Gastroesophageal sphincter (tissue), 4 donors: Measurements from ENCODE around the gene GATA6. TPM values are rescaled to one million over a fixed set of nuclear protein-coding genes. Genes with fewer than 3 reads are reported as not detected.

Experiments
- ATAC-seq: fragments of 150-250 bp; one replicate; pipeline ENCODE4 v1.9.1; 2016; ENCODE audit warnings: mild to moderate bottlenecking, moderate library complexity
- H3K27ac ChIP-seq, 4 donors: fragments of 200-600 bp; sonication (generic) in 3 of 4; 1 replicate in 3 of 4; 2 replicates in 1 of 4; pipeline ENCODE4 v1.5.1; 2016 to 2019
- H3K27me3 ChIP-seq: fragments of 200-600 bp; sonication (generic); one replicate; pipeline ENCODE4 v1.5.1; 2019
- H3K36me3 ChIP-seq, 2 donors: fragments of 200-600 bp; sonication (generic); one replicate each; pipeline ENCODE4 v1.5.1; 2019; ENCODE audit warnings: control low read depth in 1 of 2
- H3K4me1 ChIP-seq, 3 donors: fragments of 200-600 bp; sonication (generic); 1 replicate in 2 of 3; 2 replicates in 1 of 3; pipeline ENCODE4 v1.5.1; 2016 to 2019; ENCODE audit warnings: control low read depth in 2 of 3
- H3K4me3 ChIP-seq, 2 donors: fragments of 200-600 bp; sonication (generic); one replicate each; pipeline ENCODE4 v1.5.1; 2019; ENCODE audit warnings: mild to moderate bottlenecking in 1 of 2, moderate library complexity in 1 of 2
- H3K9me3 ChIP-seq, 3 donors: fragments of 200-600 bp; sonication (generic); one replicate each; pipeline ENCODE4 v1.5.1; 2017 to 2019; ENCODE audit warnings: control low read depth in 2 of 3
- EP300 ChIP-seq: sonication (generic); formaldehyde crosslinking; IDR thresholded peaks from one replicate; pipeline ENCODE4 v1.6.1; 2017; ENCODE audit warnings: antibody characterized with exemption, mild to moderate bottlenecking
- POLR2A ChIP-seq, 2 donors: fragments of 450-650 bp; IDR thresholded peaks; one replicate each; pipeline ENCODE4 v1.6.1; 2017; ENCODE audit warnings: antibody characterized with exemption in 2 of 2, mild to moderate bottlenecking in 2 of 2, moderate library complexity in 1 of 2
- POLR2AphosphoS5 ChIP-seq: sonication (generic); formaldehyde crosslinking; IDR thresholded peaks from one replicate; pipeline ENCODE4 v1.6.1; 2017; ENCODE audit warnings: antibody characterized with exemption
- WGBS, 2 donors: methylation state at CpG; one replicate each; pipeline ENCODE4 v1.1.5; 2018; ENCODE audit warnings: low coverage in 1 of 2; 5-methylcytosine and 5-hydroxymethylcytosine counted together
- total RNA-seq, 4 donors: library from RNA; depleted of rRNA; stranded (reverse); fragments of >200 nt; gene quantifications; one replicate each; pipeline ENCODE4 v1.1.0, GENCODE V29; 2016
- TF ChIP-seq, protein P1 (sequence below), 4 experiments: fragments of 200-600 bp in 2 of 4; fragments of 450-650 bp in 2 of 4; sonication (generic) in 1 of 4; IDR thresholded peaks; one replicate each; pipeline ENCODE4 v1.5.1; 2017 to 2019; ENCODE audit warnings: antibody characterized with exemption in 4 of 4, mild to moderate bottlenecking in 2 of 4, moderate library complexity in 2 of 4

The GATA6 gene
- total RNA-seq, 4 donors from 2014 or later = 7.5 to 12.4 (median 9.5) TPM

GRCh38 chr18:22228976-22229375 lies 59.6 kb downstream of the GATA6 start:
- Histone ChIP-seq H3K4me1 (no peaks in the 10 kb centered on the region), H3K27me3 (peaks cover 7% of the 10 kb centered on the region), H3K9me3 (no peaks in the 10 kb centered on the region), H3K4me3 (no peak overlapping the region), H3K36me3 (no peaks in the 10 kb centered on the region), H3K27ac (no peak overlapping the region)
- WGBS, 2 donors = 64 to 70% methylated on average over 2 of the region's 2 CpGs
- TF ChIP-seq, protein P1, sequence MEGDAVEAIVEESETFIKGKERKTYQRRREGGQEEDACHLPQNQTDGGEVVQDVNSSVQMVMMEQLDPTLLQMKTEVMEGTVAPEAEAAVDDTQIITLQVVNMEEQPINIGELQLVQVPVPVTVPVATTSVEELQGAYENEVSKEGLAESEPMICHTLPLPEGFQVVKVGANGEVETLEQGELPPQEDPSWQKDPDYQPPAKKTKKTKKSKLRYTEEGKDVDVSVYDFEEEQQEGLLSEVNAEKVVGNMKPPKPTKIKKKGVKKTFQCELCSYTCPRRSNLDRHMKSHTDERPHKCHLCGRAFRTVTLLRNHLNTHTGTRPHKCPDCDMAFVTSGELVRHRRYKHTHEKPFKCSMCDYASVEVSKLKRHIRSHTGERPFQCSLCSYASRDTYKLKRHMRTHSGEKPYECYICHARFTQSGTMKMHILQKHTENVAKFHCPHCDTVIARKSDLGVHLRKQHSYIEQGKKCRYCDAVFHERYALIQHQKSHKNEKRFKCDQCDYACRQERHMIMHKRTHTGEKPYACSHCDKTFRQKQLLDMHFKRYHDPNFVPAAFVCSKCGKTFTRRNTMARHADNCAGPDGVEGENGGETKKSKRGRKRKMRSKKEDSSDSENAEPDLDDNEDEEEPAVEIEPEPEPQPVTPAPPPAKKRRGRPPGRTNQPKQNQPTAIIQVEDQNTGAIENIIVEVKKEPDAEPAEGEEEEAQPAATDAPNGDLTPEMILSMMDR (IDR thresholded peaks at IDR 0.05) = no peak
- TF ChIP-seq POLR2AphosphoS5 (no peak), POLR2A (IDR thresholded peaks at IDR 0.05) (no peak), EP300 (no peak)
- ATAC-seq = no peak

- H3K27ac ChIP-seq = no peak overlapping the region
- H3K4me1 ChIP-seq = no peaks in the 10 kb centered on the region
- H3K4me3 ChIP-seq = no peak overlapping the region
- peaks cover 7% of the 10 kb centered on the region for H3K27me3 ChIP-seq
- no peaks in the 10 kb centered on the region for H3K36me3 ChIP-seq
- TF ChIP-seq POLR2AphosphoS5 (no peak), POLR2A (IDR thresholded peaks at IDR 0.05) (no peak), EP300 (no peak)
- TF ChIP-seq, protein P1 (IDR thresholded peaks at IDR 0.05) = no peak
- ATAC-seq = no peak
- no peaks in the 10 kb centered on the region for H3K9me3 ChIP-seq
- WGBS, 2 donors = 92 to 94% methylated on average over 5 to 6 of the region's 7 CpGs
These were observed 60.2 kb downstream of the GATA6 start for GRCh38 chr18:22229456-22230124.

- TF ChIP-seq POLR2AphosphoS5 = no peak
- TF ChIP-seq, protein P1 (IDR thresholded peaks at IDR 0.05) = no peak
- no peak for TF ChIP-seq POLR2A (IDR thresholded peaks at IDR 0.05)
- no peak for TF ChIP-seq EP300
- 79 to 80% methylated on average over 1 to 12 of the region's 12 CpGs for WGBS, 2 donors
- Histone ChIP-seq H3K27ac (no peak overlapping the region), H3K4me1 (no peaks in the 10 kb centered on the region), H3K36me3 (no peaks in the 10 kb centered on the region), H3K4me3 (no peak overlapping the region), H3K27me3 (peaks cover 7% of the 10 kb centered on the region), H3K9me3 (no peaks in the 10 kb centered on the region)
- no peak for ATAC-seq
These were observed 61.1 kb downstream of the GATA6 start for GRCh38 chr18:22230471-22230945.

GRCh38 chr18:22233266-22233665 lies 63.9 kb downstream of the GATA6 start:
- no peak for ATAC-seq
- 84 to 90% methylated on average over 3 of the region's 8 CpGs for WGBS, 2 donors

More at GRCh38 chr18:22233266-22233665, 63.9 kb downstream of the GATA6 start:
- H3K36me3 ChIP-seq = no peaks in the 10 kb centered on the region
- TF ChIP-seq POLR2AphosphoS5 (no peak), POLR2A (IDR thresholded peaks at IDR 0.05) (no peak), EP300 (no peak)
- TF ChIP-seq, protein P1 (IDR thresholded peaks at IDR 0.05) = no peak
- peaks cover 7% of the 10 kb centered on the region for H3K27me3 ChIP-seq
- H3K27ac ChIP-seq = no peak overlapping the region
- no peaks in the 10 kb centered on the region for H3K9me3 ChIP-seq
- H3K4me3 ChIP-seq = no peak overlapping the region
- no peaks in the 10 kb centered on the region for H3K4me1 ChIP-seq
